CD4-positive, alpha-beta T cell treated with Interleukin-21 for 1 hour (primary cell): ENCODE data around the gene EOGT.

ENCODE experiments used
- DNase-seq: peaks from one replicate; pipeline ENCODE4 v3.0.0-alpha.2; 2020

EOGT gene

GRCh38 chr3:68953816-68954444 is 59.6 kb downstream of the EOGT start:
- DNase-seq, result no peak

GRCh38 chr3:68945225-68945624 is 68.3 kb downstream of the EOGT start:
- DNase-seq, result no peak

GRCh38 chr3:68943753-68944500 is 69.6 kb downstream of the EOGT start:
- DNase-seq, result no peak

GRCh38 chr3:68941055-68941454 is 72.4 kb downstream of the EOGT start:
- DNase-seq, result no peak

GRCh38 chr3:68936856-68937255 is 76.6 kb downstream of the EOGT start:
- no peak for DNase-seq

- DNase-seq, result no peak
These were observed 77.7 kb downstream of the EOGT start for GRCh38 chr3:68935778-68936177.

- DNase-seq, result no peak
These were observed 81.9 kb downstream of the EOGT start for GRCh38 chr3:68931406-68932149.
